Measurements from ENCODE around the gene AKAP11.

DNA sequence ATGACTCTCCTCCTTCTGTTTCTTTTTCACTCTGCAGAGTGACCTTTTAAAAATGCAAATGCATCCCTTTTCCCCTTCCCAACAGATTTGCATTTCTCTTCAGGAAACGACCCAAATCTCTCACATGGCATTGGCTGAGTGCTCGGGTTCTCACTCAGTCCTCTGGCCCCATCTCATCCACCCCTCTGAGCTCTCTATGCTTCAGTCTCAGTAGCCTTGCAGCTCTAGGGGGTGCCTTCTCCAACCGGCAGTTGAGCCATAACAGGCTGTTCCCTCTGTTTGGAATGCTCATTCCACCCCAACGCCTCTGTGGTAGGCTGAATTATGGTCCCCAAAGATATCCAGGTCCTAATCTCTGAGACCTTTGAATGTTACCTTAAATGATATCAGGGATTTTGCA lies 78.2 kb downstream of the AKAP11 start:
- TF ChIP-seq, protein P1, sequence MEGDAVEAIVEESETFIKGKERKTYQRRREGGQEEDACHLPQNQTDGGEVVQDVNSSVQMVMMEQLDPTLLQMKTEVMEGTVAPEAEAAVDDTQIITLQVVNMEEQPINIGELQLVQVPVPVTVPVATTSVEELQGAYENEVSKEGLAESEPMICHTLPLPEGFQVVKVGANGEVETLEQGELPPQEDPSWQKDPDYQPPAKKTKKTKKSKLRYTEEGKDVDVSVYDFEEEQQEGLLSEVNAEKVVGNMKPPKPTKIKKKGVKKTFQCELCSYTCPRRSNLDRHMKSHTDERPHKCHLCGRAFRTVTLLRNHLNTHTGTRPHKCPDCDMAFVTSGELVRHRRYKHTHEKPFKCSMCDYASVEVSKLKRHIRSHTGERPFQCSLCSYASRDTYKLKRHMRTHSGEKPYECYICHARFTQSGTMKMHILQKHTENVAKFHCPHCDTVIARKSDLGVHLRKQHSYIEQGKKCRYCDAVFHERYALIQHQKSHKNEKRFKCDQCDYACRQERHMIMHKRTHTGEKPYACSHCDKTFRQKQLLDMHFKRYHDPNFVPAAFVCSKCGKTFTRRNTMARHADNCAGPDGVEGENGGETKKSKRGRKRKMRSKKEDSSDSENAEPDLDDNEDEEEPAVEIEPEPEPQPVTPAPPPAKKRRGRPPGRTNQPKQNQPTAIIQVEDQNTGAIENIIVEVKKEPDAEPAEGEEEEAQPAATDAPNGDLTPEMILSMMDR (IDR thresholded peaks at IDR 0.05): no peak
- no peak for TF ChIP-seq ZFX (IDR thresholded peaks at IDR 0.05; ENCODE audit: borderline replicate concordance)

All from 22Rv1 (cell line).